PFSK-1 (cell line): ENCODE measurements around the gene KHSRP.

ENCODE experiments used
- FOXP2 ChIP-seq: optimal IDR thresholded peaks from 2 replicates; pipeline ENCODE3; 2011; ENCODE audit warnings: borderline replicate concordance, control low read depth, inconsistent platforms; ENCODE audit not compliant: insufficient read depth; ENCODE audit errors: extremely low read length, extremely low read depth
- POLR2AphosphoS5 ChIP-seq: IDR thresholded peaks from 2 replicates; pipeline ENCODE4 v1.6.1; 2012; ENCODE audit warnings: low read depth, mild to moderate bottlenecking, control low read depth, low read length, moderate library complexity
- SIN3A ChIP-seq: IDR thresholded peaks from 2 replicates; pipeline ENCODE4 v1.6.1; 2012; ENCODE audit warnings: mild to moderate bottlenecking, low read length, moderate library complexity, borderline replicate concordance; ENCODE audit not compliant: insufficient read depth
- TAF1 ChIP-seq: IDR thresholded peaks from 2 replicates; pipeline ENCODE4 v1.6.1; 2012; ENCODE audit warnings: low read length, control low read depth, borderline replicate concordance; ENCODE audit not compliant: insufficient read depth
- TF ChIP-seq, protein P1 (sequence below), 2 experiments: IDR thresholded peaks; 2 replicates each; pipeline versions ENCODE4 v1.6.1 to v1.8.0; 2011 to 2012; ENCODE audit warnings: low read depth in 2 of 2, low read length in 2 of 2, control low read depth in 1 of 2, inconsistent platforms in 1 of 2, mild to moderate bottlenecking in 1 of 2, moderate library complexity in 1 of 2; ENCODE audit not compliant: insufficient read depth in 1 of 2

KHSRP gene

DNA sequence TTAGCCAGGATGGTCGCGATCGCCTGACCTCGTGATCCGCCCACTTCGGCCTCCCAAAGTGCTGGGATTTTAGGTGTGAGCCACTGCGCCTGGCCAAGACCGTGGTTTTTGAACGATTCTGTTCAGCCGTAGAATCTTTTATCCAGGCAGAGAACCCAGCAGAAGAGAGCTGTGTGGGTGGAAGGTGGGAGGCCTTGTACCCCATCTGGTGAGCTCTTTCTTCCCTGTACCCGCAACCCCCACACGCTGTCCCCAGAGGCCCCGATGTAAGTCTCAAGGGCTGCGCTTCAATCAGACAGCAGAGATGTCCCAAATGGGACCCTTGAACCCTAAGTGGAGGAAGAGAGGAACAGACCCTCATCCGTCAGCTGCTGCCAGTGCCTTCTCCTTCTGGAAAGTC, 31.3 kb upstream of the KHSRP start:
- TF ChIP-seq FOXP2: no peak
- TF ChIP-seq TAF1: no peak
- TF ChIP-seq POLR2AphosphoS5: no peak
- TF ChIP-seq, protein P1, sequence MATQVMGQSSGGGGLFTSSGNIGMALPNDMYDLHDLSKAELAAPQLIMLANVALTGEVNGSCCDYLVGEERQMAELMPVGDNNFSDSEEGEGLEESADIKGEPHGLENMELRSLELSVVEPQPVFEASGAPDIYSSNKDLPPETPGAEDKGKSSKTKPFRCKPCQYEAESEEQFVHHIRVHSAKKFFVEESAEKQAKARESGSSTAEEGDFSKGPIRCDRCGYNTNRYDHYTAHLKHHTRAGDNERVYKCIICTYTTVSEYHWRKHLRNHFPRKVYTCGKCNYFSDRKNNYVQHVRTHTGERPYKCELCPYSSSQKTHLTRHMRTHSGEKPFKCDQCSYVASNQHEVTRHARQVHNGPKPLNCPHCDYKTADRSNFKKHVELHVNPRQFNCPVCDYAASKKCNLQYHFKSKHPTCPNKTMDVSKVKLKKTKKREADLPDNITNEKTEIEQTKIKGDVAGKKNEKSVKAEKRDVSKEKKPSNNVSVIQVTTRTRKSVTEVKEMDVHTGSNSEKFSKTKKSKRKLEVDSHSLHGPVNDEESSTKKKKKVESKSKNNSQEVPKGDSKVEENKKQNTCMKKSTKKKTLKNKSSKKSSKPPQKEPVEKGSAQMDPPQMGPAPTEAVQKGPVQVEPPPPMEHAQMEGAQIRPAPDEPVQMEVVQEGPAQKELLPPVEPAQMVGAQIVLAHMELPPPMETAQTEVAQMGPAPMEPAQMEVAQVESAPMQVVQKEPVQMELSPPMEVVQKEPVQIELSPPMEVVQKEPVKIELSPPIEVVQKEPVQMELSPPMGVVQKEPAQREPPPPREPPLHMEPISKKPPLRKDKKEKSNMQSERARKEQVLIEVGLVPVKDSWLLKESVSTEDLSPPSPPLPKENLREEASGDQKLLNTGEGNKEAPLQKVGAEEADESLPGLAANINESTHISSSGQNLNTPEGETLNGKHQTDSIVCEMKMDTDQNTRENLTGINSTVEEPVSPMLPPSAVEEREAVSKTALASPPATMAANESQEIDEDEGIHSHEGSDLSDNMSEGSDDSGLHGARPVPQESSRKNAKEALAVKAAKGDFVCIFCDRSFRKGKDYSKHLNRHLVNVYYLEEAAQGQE (IDR thresholded peaks at IDR 0.05; ENCODE audit: insufficient read depth in 1 of 2, low read depth in 2 of 2, low read length in 2 of 2): no peak
- TF ChIP-seq SIN3A: no peak

DNA sequence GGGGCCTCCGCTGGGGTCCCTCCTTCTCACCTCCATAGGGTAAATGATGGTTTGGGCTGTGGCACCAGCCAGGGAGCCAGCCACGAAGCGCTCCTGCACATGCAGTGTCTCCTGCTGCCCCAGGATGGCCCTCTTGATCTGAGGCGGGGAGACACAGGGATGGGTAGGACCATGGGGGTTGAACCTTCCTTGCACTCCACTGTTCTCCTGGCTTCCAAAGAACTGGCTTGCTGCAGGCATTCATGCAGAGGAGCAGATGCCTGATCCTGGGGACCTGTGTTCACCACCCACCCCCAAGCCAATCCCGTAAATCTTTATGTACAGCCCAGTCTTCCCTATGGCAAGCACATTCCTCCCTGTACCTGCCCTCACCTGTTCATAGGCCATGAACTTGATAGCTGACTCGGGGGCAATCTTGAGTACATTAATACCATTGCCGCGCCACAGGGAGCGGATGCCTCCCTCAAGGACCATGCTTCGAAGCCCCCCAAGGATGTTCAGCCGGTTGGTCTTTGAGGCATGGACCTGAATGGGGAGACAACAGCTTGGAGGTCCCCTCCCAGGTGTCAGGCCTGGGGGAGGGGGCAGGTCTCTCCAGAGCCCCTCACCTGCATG, 29.4 kb upstream of the KHSRP start:
- TF ChIP-seq SIN3A (no peak), TAF1 (no peak), POLR2AphosphoS5 (no peak), FOXP2 (no peak)
- TF ChIP-seq, protein P1 (IDR thresholded peaks at IDR 0.05; ENCODE audit: insufficient read depth in 1 of 2, low read depth in 2 of 2, low read length in 2 of 2): no peak

DNA sequence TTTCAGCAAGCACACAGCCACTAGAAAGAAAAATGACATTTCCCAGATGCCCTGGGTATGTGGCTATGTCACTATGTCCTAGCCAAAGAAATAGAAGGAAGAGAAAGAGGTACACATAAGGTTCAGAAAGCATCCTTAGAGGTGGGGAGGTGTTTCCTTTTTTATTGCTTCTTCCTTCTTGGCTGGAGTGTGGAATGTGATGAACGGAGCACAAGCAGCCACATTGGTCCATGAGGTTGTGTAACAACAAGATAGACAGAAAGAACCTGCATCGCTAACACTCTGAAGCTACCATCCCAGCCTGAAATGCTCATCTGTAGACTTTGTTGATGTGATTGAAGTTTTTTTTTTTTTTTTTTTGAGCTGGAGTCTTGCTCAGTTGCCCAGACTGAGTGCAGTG, 28.3 kb upstream of the KHSRP start:
- TF ChIP-seq, protein P1 (IDR thresholded peaks at IDR 0.05; ENCODE audit: insufficient read depth in 1 of 2, low read depth in 2 of 2, low read length in 2 of 2): no peak
- no peak for TF ChIP-seq SIN3A
- no peak for TF ChIP-seq POLR2AphosphoS5
- TF ChIP-seq TAF1: no peak
- no peak for TF ChIP-seq FOXP2

DNA sequence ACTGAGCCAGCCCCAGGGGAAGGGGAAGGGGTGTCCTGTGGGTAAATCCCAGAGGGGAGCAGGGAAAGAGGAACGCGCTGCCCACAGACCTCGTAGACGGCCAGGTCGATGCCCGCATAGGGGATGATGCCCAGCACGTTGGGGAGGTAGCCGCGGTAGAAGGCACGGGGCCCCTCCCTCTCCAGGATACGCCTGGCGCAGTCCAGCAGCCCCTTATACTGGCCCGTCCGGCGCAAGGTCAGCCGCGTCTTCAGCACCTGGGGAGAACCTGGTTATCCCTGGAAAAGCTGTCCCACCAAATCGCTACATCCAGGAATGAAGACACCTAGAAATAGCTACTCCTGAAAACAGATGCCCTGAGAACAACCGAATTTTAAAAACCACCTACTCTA, 27.6 kb upstream of the KHSRP start:
- TF ChIP-seq, protein P1 (IDR thresholded peaks at IDR 0.05; ENCODE audit: insufficient read depth in 1 of 2, low read depth in 2 of 2, low read length in 2 of 2): no peak
- TF ChIP-seq FOXP2 (no peak), TAF1 (no peak), POLR2AphosphoS5 (no peak), SIN3A (no peak)
